NCI-H128 (cell line): ENCODE data around the gene ADH1C.
"Not testable (repeated sequence)": the region's sequence is repeated elsewhere in the genome, so short reads cannot be mapped to it uniquely, and the experiment has no call there.

Experiments used
- DNase-seq: peaks from one replicate; lab custom pipeline; 2025; ENCODE audit not compliant: unreplicated experiment; lab: John Stamatoyannopoulos, UW

The ADH1C gene

GRCh38 chr4:99359480-99360204 is 7.1 kb upstream of the ADH1C start:
- DNase-seq = no peak

DNA sequence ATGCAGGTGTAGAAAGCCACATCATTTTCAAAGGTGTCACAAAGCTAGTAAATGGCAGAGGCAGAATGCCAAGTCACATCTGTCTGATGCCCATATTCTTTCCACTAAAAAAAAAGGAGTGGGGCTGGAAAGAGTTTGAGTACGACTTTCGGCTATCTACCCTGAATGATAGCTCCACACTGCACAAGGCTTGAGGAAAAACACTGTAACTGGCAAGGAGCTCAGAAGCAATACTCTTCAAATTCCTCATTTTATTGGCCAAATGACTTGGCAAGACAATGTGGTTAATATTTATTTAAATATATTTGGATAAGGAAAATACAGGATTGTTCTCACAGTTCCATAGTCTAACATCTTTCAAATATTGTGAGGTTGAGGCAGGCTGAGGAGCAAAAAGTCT is 5.4 kb upstream of the ADH1C start:
- no peak for DNase-seq

- DNase-seq = no peak
These were observed 4.4 kb upstream of the ADH1C start for GRCh38 chr4:99356992-99357391.

- DNase-seq = not testable (repeated sequence)
These were observed 3.6 kb upstream of the ADH1C start for GRCh38 chr4:99356149-99356548.

DNA sequence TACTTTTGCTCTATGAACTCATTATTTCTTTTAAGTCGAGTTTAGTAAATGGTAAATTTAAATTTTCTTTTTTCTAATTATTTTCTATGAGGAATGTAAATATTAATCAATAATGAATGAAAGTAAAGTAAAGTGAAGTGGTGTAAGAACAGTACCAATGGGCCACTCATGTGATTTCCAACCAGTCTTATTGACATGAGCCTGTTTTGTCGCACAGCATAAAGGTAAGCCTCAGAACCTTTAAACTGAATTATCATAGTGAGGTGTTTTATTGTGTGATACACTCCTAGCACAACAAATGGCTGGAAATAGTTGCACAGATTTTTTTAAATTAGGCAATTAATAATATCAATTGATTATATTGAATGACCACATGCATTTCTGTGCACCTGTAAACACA is 1.1 kb downstream of the ADH1C start:
- no peak for DNase-seq

GRCh38 chr4:99349338-99349737 is 3.2 kb downstream of the ADH1C start:
- DNase-seq = no peak

- DNase-seq = not testable (repeated sequence)
These were observed 9.9 kb downstream of the ADH1C start for GRCh38 chr4:99342624-99343023.

- no peak for DNase-seq
These were observed 11.1 kb downstream of the ADH1C start for GRCh38 chr4:99341426-99341825.

- no peak for DNase-seq
These were observed 13.4 kb downstream of the ADH1C start for GRCh38 chr4:99339172-99339571.

GRCh38 chr4:99336553-99336952 is 16.0 kb downstream of the ADH1C start:
- DNase-seq = no peak

DNA sequence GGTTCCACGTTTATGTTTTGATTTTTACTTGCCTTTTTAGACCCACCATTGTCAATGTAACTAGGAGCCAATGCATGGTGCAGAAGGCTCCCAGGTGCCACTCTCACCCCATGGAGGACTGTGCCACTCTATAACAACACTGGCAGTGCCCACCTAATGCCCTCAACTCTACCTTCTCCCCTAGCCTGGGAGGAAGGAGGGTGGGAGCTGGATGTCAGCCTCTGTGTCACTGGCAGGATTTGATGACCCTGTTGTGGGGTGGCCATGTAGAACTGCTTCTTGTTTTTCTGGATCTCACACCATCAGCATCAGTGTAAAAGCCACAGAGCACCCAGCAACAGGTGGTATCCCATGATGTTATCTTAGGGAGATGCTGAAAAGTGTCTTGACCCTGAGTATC is 17.7 kb downstream of the ADH1C start:
- DNase-seq = no peak

DNA sequence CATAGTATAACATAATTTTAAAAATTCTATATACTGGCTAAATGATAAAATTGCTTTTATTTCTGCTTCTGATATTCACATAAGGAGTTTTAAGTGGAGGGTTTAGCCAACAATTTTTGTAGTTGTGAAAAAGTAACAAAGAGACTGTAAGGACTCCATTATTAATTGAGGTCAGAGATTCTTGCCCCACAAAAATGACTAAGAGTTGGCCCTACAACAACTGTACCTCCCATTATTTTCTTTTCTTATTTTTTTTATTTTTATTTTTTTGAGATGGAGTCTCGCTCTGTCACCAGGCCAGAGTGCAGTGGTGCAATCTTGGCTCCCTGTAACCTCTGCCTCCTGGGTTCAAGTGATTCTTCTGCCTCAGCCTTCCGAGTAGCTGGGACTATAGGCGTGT is 21.9 kb downstream of the ADH1C start:
- no peak for DNase-seq

GRCh38 chr4:99329876-99330275 is 22.7 kb downstream of the ADH1C start:
- no peak for DNase-seq

- DNase-seq = no peak
These were observed 27.6 kb downstream of the ADH1C start for GRCh38 chr4:99324979-99325378.

- DNase-seq = no peak
These were observed 28.2 kb downstream of the ADH1C start for GRCh38 chr4:99324361-99324760.

GRCh38 chr4:99323756-99324155 is 28.8 kb downstream of the ADH1C start:
- DNase-seq = no peak

DNA sequence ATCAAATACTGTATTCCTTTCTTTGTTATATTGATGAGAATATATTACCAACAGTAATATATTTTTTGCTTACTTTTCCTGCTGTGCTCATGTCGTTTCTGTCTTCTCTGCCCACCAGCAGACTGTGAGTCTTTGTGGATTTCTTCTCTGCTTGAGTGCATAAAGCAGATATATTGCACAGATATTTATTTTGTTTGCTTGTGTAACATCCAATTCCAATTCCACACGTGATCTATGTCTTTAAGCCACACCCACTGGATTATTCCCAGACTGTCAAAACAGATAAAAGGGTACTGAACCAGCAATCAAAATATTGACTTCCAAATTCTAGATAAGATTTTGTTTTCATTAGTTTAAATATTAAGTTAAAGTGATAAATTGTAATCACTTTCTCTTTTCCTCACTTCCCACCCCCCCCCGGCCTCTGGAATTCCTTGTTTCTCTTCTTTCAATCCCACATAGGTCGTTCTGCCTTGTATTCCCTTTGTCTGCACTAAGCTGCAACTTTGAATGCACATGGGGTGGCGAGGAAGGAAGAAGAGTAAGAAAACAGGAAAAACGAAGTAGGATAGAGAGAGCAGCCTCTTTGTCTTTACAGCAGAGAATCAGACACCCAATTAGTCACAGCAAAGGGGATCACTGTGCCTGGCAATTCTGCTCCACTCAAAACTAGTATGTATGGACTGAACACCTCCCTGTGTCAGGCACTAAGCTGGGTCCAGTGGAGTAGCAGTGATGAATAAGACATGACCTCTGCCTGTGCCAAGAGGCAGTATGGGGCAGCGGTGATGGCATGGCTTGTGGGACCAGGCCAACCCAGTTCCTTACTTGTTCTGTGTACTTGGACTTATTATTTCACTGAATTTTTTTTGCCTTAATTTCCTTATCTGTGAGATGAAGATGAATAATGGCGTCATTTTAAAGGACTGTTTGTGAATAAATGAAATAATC is 31.0 kb downstream of the ADH1C start, which contains the start of gene ADH1B:
TSS of gene ADH1B (minus strand) at position 161 of the 951 bp plus-strand sequence. CDS start at position 91, 70 bp downstream.
- no peak for DNase-seq

GRCh38 chr4:99317811-99318210 is 34.7 kb downstream of the ADH1C start:
- not testable (repeated sequence) for DNase-seq

GRCh38 chr4:99317354-99317753 is 35.2 kb downstream of the ADH1C start:
- no peak for DNase-seq

GRCh38 chr4:99315839-99316238 is 36.7 kb downstream of the ADH1C start:
- no peak for DNase-seq

- no peak for DNase-seq
These were observed 38.3 kb downstream of the ADH1C start for GRCh38 chr4:99314211-99314610.

DNA sequence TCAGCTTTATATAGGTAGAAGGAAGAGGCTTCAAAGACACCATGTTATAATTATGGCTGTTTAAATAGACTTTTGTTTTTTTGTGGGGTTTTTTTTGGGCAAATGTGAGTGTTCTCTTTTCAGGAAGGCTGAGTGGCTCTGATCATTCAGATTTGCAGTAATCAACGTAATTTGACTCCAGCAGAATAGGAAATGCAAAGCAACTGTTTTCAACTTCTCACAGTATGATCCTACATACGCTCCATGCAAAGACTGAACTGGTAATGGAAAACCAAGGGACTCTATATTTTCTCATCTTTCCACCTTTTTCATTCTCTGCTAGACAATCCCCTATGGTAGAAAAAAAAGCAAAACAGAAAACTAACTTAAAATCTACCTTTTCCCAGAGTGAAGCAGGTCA is 42.2 kb downstream of the ADH1C start:
- no peak for DNase-seq
